OCI-LY3 (cell line): ENCODE measurements around the gene CT47C1.

Source experiments
- H2AFZ ChIP-seq: fragments of 200-600, 300-600 bp; shearing (Covaris generic); 2 replicates; pipeline ENCODE4 v1.6.0; 2014; ENCODE audit warnings: antibody characterized with exemption, low read depth, low read length
- H3K27ac ChIP-seq: fragments of 200-600, 300-600 bp; sonication (generic); 2 replicates; pipeline ENCODE4 v1.5.1; 2014; ENCODE audit warnings: mild to moderate bottlenecking, low read length, moderate library complexity, mixed read lengths
- H3K27me3 ChIP-seq: fragments of 200-600, 300-600 bp; sonication (generic); 2 replicates; pipeline ENCODE4 v1.6.1; 2014; ENCODE audit warnings: low read depth, low read length, mixed read lengths
- H3K36me3 ChIP-seq: fragments of 200-600, 300-600 bp; sonication (generic); replicated peaks from 2 replicates; pipeline ENCODE3; 2014; ENCODE audit warnings: low read depth, low read length, mixed read lengths
- H3K4me1 ChIP-seq: fragments of 300-600, 200-600 bp; sonication (generic); 2 replicates; pipeline ENCODE4 v1.6.1; 2014; ENCODE audit warnings: low read length, mixed read lengths
- H3K4me2 ChIP-seq: fragments of 200-600, 300-600 bp; sonication (generic); 2 replicates; pipeline ENCODE4 v1.6.1; 2014; ENCODE audit warnings: low read length, mixed read lengths
- H3K4me3 ChIP-seq: fragments of 300-600, 200-600 bp; sonication (generic); 2 replicates; pipeline ENCODE4 v1.5.1; 2014; ENCODE audit warnings: antibody characterized with exemption, mild to moderate bottlenecking, low read length, moderate library complexity
- H3K79me2 ChIP-seq: fragments of 300-600, 200-600 bp; shearing (Covaris generic); 2 replicates; pipeline ENCODE4 v1.6.1; 2014; ENCODE audit warnings: mild to moderate bottlenecking, low read length, mixed read lengths
- H3K9ac ChIP-seq: fragments of 300-600, 200-600 bp; shearing (Covaris generic); 2 replicates; pipeline ENCODE4 v1.6.0; 2014; ENCODE audit warnings: mild to moderate bottlenecking, low read length, moderate library complexity
- H3K9me3 ChIP-seq: fragments of 200-600, 300-600 bp; shearing (Covaris generic); 2 replicates; pipeline ENCODE4 v1.6.1; 2014; ENCODE audit warnings: low read length, mixed read lengths; ENCODE audit not compliant: insufficient read depth
- H4K20me1 ChIP-seq: fragments of 200-600, 300-600 bp; sonication (generic); 2 replicates; pipeline ENCODE4 v1.6.1; 2016; ENCODE audit warnings: low read length, mixed read lengths; ENCODE audit not compliant: insufficient read depth
- EZH2phosphoT487 ChIP-seq: fragments of 200-600 bp; shearing (Covaris generic); IDR thresholded peaks from 2 replicates; pipeline ENCODE4 v1.6.1; 2018; ENCODE audit warnings: antibody characterized with exemption, mixed run types, low read depth
- TF ChIP-seq, protein P1 (sequence below): fragments of 200-600, 300-600 bp; sonication (generic); IDR thresholded peaks from 2 replicates; pipeline ENCODE4 v1.5.1; 2014; ENCODE audit warnings: antibody characterized with exemption, low read length, low read depth

The CT47C1 gene

GRCh38 chrX:119030990-119031389, 41.8 kb upstream of the CT47C1 start:
- Histone ChIP-seq H4K20me1 (no peaks in the 10 kb centered on the region), H3K9me3 (no peaks in the 10 kb centered on the region), H3K79me2 (no peaks in the 10 kb centered on the region), H3K4me2 (no peak overlapping the region), H2AFZ (no peak overlapping the region), H3K4me3 (no peak overlapping the region), H3K9ac (no peak overlapping the region), H3K36me3 (no peaks in the 10 kb centered on the region), H3K4me1 (peaks cover 4% of the 10 kb centered on the region; the same call in 1 of the 2 replicates), H3K27ac (no peak overlapping the region), H3K27me3 (no peaks in the 10 kb centered on the region)
- TF ChIP-seq EZH2phosphoT487, result no peak
- TF ChIP-seq, protein P1, sequence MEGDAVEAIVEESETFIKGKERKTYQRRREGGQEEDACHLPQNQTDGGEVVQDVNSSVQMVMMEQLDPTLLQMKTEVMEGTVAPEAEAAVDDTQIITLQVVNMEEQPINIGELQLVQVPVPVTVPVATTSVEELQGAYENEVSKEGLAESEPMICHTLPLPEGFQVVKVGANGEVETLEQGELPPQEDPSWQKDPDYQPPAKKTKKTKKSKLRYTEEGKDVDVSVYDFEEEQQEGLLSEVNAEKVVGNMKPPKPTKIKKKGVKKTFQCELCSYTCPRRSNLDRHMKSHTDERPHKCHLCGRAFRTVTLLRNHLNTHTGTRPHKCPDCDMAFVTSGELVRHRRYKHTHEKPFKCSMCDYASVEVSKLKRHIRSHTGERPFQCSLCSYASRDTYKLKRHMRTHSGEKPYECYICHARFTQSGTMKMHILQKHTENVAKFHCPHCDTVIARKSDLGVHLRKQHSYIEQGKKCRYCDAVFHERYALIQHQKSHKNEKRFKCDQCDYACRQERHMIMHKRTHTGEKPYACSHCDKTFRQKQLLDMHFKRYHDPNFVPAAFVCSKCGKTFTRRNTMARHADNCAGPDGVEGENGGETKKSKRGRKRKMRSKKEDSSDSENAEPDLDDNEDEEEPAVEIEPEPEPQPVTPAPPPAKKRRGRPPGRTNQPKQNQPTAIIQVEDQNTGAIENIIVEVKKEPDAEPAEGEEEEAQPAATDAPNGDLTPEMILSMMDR, result no peak

- Histone ChIP-seq H2AFZ (no peak overlapping the region), H3K9me3 (no peaks in the 10 kb centered on the region), H3K9ac (no peak overlapping the region), H3K4me3 (no peak overlapping the region), H3K4me1 (no peaks in the 10 kb centered on the region), H3K27me3 (no peaks in the 10 kb centered on the region), H3K36me3 (no peaks in the 10 kb centered on the region), H4K20me1 (no peaks in the 10 kb centered on the region), H3K4me2 (no peak overlapping the region), H3K27ac (no peak overlapping the region), H3K79me2 (no peaks in the 10 kb centered on the region)
- no peak for TF ChIP-seq EZH2phosphoT487
- TF ChIP-seq, protein P1, result no peak
Observed at GRCh38 chrX:119036107-119037029, 36.4 kb upstream of the CT47C1 start.

GRCh38 chrX:119040432-119040831, 32.4 kb upstream of the CT47C1 start:
- Histone ChIP-seq H2AFZ (no peak overlapping the region), H3K36me3 (no peaks in the 10 kb centered on the region), H3K4me1 (no peaks in the 10 kb centered on the region), H3K4me2 (no peak overlapping the region), H3K9ac (no peak overlapping the region), H3K79me2 (no peaks in the 10 kb centered on the region), H3K27ac (no peak overlapping the region), H4K20me1 (no peaks in the 10 kb centered on the region), H3K27me3 (no peaks in the 10 kb centered on the region), H3K9me3 (no peaks in the 10 kb centered on the region), H3K4me3 (no peak overlapping the region)
- no peak for TF ChIP-seq EZH2phosphoT487
- TF ChIP-seq, protein P1, result no peak

DNA sequence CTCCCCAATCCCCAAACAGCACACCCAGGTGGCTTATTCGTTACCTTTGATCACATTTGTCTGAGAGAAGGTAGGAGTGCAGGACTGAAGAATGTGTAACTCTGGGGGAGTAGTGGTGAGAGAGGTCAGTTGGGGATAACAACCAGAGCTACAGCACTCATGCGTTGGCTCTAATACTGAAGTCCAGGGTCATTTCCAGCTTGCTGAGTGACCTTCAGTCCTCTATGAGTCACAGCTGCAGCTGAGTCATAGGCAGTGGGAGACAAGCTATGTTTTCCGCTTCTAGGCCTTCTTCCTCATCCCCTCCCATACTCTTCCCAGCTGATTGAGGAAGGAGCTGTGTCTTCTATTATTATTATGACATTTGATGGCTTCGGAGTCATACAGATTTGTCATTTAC, 31.6 kb upstream of the CT47C1 start:
- no peak overlapping the region for H3K4me3 ChIP-seq
- no peaks in the 10 kb centered on the region for H3K36me3 ChIP-seq
- no peak for TF ChIP-seq EZH2phosphoT487
- TF ChIP-seq, protein P1, result no peak
- no peaks in the 10 kb centered on the region for H4K20me1 ChIP-seq
- H3K27ac ChIP-seq, result no peak overlapping the region
- H3K79me2 ChIP-seq, result no peaks in the 10 kb centered on the region
- no peak overlapping the region for H2AFZ ChIP-seq
- no peaks in the 10 kb centered on the region for H3K27me3 ChIP-seq
- peaks cover 5% of the 10 kb centered on the region for H3K4me1 ChIP-seq
- no peaks in the 10 kb centered on the region for H3K9me3 ChIP-seq
- H3K9ac ChIP-seq, result no peak overlapping the region
- H3K4me2 ChIP-seq, result no peak overlapping the region
